ENCODE data around the gene GPATCH3.

GPATCH3 gene

GRCh38 chr1:26911399-26912146 lies 11.3 kb upstream of the GPATCH3 start:
- Histone ChIP-seq H3K4me3 (ENCODE audit: low read depth, low read length) (no peak overlapping the region), H3K27ac (no peak overlapping the region), H3K9me3 (ENCODE audit: severe bottlenecking) (no peaks in the 10 kb centered on the region), H3K36me3 (no peaks in the 10 kb centered on the region), H3K27me3 (ENCODE audit: insufficient read depth, low read depth, severe bottlenecking) (no peaks in the 10 kb centered on the region)
- TF ChIP-seq CTCF (IDR thresholded peaks at IDR 0.05; ENCODE audit: low read depth, low read length): no peak
- DNase-seq: no peak

GRCh38 chr1:26910343-26911160 lies 10.3 kb upstream of the GPATCH3 start:
- DNase-seq: no peak
- no peaks in the 10 kb centered on the region for H3K36me3 ChIP-seq
- no peaks in the 10 kb centered on the region for H3K9me3 ChIP-seq (ENCODE audit: severe bottlenecking)
- H3K4me3 ChIP-seq (ENCODE audit: low read depth, low read length): no peak overlapping the region
- TF ChIP-seq CTCF (IDR thresholded peaks at IDR 0.05; ENCODE audit: low read depth, low read length): no peak
- no peak overlapping the region for H3K27ac ChIP-seq
- no peaks in the 10 kb centered on the region for H3K27me3 ChIP-seq (ENCODE audit: insufficient read depth, low read depth, severe bottlenecking)

GRCh38 chr1:26909951-26910342 lies 9.7 kb upstream of the GPATCH3 start:
- Histone ChIP-seq H3K36me3 (no peaks in the 10 kb centered on the region), H3K9me3 (ENCODE audit: severe bottlenecking) (no peaks in the 10 kb centered on the region), H3K27me3 (ENCODE audit: insufficient read depth, low read depth, severe bottlenecking) (no peaks in the 10 kb centered on the region), H3K4me3 (ENCODE audit: low read depth, low read length) (no peak overlapping the region), H3K27ac (no peak overlapping the region)
- DNase-seq: no peak
- TF ChIP-seq CTCF (IDR thresholded peaks at IDR 0.05; ENCODE audit: low read depth, low read length): no peak

- Histone ChIP-seq H3K36me3 (no peaks in the 10 kb centered on the region), H3K4me3 (ENCODE audit: low read depth, low read length) (no peak overlapping the region), H3K9me3 (ENCODE audit: severe bottlenecking) (no peaks in the 10 kb centered on the region), H3K27ac (no peak overlapping the region), H3K27me3 (ENCODE audit: insufficient read depth, low read depth, severe bottlenecking) (no peaks in the 10 kb centered on the region)
- TF ChIP-seq CTCF (IDR thresholded peaks at IDR 0.05; ENCODE audit: low read depth, low read length): no peak
- DNase-seq: no peak
Measured at GRCh38 chr1:26907071-26907917, 7.0 kb upstream of the GPATCH3 start.

GRCh38 chr1:26900815-26901511 lies 696 bp upstream of the GPATCH3 start:
- no peaks in the 10 kb centered on the region for H3K27me3 ChIP-seq (ENCODE audit: insufficient read depth, low read depth, severe bottlenecking)
- TF ChIP-seq CTCF (IDR thresholded peaks at IDR 0.05; ENCODE audit: low read depth, low read length): no peak
- peaks cover 24% of the 10 kb centered on the region for H3K36me3 ChIP-seq
- H3K4me3 ChIP-seq (ENCODE audit: low read depth, low read length): peak overlapping the region; percentile 95
- H3K27ac ChIP-seq: peak overlapping the region; percentile 86
- DNase-seq: no peak
- H3K9me3 ChIP-seq (ENCODE audit: severe bottlenecking): no peaks in the 10 kb centered on the region
